ENCODE measurements around the gene HERPUD2.

The HERPUD2 gene

DNA sequence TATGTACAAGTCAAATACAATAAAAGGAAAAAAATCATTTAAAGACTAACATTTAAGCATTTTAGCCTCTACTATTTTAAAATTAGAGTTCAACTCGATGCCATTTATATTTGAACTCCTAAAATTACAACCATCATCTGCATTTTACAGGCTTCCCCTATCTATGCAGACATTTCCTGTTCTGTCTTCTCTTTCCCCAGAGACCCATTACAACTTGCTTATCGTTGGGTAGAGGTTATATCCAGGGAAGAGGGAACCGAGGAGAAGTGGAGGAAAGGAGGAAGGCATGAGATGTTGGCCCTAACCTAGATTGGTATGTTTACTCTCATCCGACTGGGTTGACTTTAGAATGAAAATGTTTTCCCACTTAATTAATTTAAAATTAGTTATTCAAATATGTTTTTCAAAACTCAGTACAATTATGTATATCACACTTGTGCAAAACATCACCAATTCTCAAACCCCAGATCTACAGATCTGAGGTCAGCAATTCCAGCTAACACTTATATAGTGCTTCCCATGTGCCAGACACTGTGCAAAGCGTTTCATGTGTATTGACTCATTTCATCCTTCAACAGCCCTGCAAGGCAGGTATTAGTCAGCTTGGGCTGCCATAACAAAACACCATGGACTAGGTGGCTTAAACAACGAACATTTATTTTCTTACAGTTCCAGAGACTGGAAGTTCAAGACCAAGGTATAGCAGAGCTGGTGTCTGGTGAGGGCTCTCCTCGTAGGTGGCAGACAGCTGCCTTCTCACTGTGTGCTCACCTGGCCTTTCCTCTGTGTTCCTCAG lies 27.3 kb upstream of the HERPUD2 start:
- Mint-ChIP-seq H3K36me3 (ENCODE audit: low read depth) (no peaks in the 10 kb centered on the region), H3K27me3 (no peaks in the 10 kb centered on the region), H3K9me3 (no peaks in the 10 kb centered on the region), H3K4me3 (no peak overlapping the region), H3K4me1 (ENCODE audit: low read depth) (peaks cover 26% of the 10 kb centered on the region), H3K27ac (peak overlapping the region; percentile 37)
- intact Hi-C loops (cut with micrococcal nuclease), result no loop called here

DNA sequence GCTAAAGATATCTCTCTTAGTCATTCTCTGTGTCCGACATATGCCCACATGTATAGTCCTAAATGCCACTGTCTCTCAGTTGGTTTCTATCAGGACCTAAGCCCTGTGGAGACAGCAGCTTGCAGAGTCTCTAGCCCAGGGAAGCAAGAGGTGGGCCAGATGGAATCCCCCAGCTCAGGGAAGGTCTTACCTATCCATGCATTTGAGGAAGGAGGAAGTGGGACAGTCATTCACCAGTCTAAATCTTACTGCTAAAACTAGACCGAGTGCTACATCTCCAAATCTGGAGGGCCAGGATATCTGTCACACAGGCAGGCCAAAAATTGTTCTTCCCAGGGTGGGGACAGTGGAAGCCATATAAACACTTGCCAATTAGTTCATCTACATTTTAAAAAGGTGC lies 26.4 kb upstream of the HERPUD2 start:
- Mint-ChIP-seq H3K27ac (no peak overlapping the region), H3K36me3 (ENCODE audit: low read depth) (no peaks in the 10 kb centered on the region), H3K27me3 (peaks cover 1% of the 10 kb centered on the region), H3K9me3 (no peaks in the 10 kb centered on the region), H3K4me3 (no peak overlapping the region), H3K4me1 (ENCODE audit: low read depth) (peaks cover 21% of the 10 kb centered on the region)
- intact Hi-C loops (cut with micrococcal nuclease), result no loop called here

DNA sequence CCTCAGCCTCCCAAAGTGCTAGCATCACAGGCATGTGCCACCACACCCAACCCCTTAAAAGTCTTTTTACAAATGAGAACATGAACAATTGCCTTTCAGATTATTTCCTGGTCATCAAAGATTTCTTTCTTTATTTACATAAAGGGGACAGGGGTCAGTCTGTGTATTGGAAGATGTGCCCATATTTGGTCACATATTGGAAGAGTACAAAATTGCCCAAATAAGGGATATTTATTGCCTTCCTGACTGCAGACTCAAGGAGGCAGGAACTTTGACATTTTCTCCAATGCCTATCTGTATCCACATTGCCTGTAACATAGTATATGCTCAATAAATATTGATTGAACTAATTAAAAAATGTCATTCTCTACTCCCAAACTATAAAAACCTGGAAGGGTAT lies 25.9 kb upstream of the HERPUD2 start:
- intact Hi-C loops (cut with micrococcal nuclease), result no loop called here

DNA sequence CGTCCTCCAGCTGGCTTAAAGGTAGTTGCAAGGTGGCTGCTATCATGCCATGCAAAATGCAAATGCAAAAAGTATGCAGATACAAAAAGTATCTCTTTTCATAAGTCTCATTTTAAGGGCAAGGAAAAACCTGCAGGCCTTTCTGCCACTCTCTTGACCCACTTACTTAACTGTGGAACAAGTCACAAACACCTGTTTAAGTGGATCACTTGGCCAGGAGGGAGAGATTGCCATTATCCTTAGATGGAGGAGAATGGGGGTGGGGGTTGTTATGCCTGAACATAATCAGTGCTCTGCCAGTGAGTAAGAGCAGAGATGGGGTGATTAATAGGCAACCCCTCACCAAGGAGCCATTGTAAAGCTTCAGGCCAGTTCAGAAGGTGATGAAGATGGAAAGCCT lies 25.1 kb upstream of the HERPUD2 start:
- no peak overlapping the region for H3K27ac Mint-ChIP-seq
- intact Hi-C loops (cut with micrococcal nuclease), result no loop called here

More for the DNA sequence above, 25.9 kb upstream of the HERPUD2 start:
- Mint-ChIP-seq H3K4me1 (ENCODE audit: low read depth) (peaks cover 22% of the 10 kb centered on the region), H3K27ac (no peak overlapping the region), H3K4me3 (no peak overlapping the region), H3K9me3 (no peaks in the 10 kb centered on the region), H3K36me3 (ENCODE audit: low read depth) (no peaks in the 10 kb centered on the region), H3K27me3 (peaks cover 1% of the 10 kb centered on the region)

DNA sequence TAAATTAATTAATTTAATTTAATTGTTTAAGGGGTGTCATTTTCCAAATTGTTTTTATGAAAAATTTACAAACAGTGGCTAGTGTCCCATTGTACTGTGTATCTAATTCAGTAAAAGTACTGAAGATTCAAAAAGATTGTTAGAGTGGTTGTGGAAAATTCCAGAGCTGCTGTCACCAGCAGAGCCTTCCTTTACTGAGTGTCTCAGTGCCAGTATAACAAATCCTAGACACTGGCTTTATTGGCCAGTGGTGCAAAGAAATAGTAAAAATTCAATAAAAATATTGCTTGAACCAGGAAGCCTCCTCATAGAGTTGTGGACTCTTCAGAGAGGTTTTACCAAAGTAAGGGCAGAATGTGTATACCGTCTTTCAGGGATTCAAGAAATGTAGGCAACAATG lies 23.1 kb upstream of the HERPUD2 start:
- no peaks in the 10 kb centered on the region for H3K36me3 Mint-ChIP-seq (ENCODE audit: low read depth)
- intact Hi-C loops (cut with micrococcal nuclease), result no loop called here
- no peak overlapping the region for H3K27ac Mint-ChIP-seq

More for the DNA sequence above, 25.1 kb upstream of the HERPUD2 start:
- H3K9me3 Mint-ChIP-seq, result no peaks in the 10 kb centered on the region
- peaks cover 1% of the 10 kb centered on the region for H3K27me3 Mint-ChIP-seq
- no peaks in the 10 kb centered on the region for H3K36me3 Mint-ChIP-seq (ENCODE audit: low read depth)
- H3K4me3 Mint-ChIP-seq, result no peak overlapping the region
- H3K4me1 Mint-ChIP-seq (ENCODE audit: low read depth), result peaks cover 22% of the 10 kb centered on the region

DNA sequence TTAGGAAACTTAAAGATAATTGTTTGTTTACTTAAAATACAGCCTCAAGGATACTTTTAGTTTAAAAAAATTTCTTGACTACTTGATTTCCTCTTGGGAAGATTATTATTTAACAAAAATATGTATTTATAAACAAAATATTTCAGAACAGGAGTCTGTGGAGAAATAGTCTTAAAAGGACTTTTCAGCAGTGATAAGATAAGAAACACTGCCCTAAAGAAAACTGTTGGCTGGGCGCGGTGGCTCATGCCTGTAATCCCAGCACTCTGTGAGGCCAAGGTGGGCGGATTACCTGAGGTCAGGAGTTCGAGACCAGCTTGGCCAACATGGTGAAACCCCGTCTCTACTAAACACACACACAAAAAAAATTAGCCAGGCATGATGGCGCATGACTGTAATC lies 22.6 kb upstream of the HERPUD2 start:
- Mint-ChIP-seq H3K36me3 (ENCODE audit: low read depth) (no peaks in the 10 kb centered on the region), H3K4me1 (ENCODE audit: low read depth) (peaks cover 24% of the 10 kb centered on the region), H3K4me3 (no peak overlapping the region), H3K9me3 (no peaks in the 10 kb centered on the region), H3K27me3 (peaks cover 1% of the 10 kb centered on the region), H3K27ac (no peak overlapping the region)
- intact Hi-C loops (cut with micrococcal nuclease), result no loop called here

More for the DNA sequence above, 23.1 kb upstream of the HERPUD2 start:
- H3K27me3 Mint-ChIP-seq, result peaks cover 1% of the 10 kb centered on the region
- peaks cover 24% of the 10 kb centered on the region for H3K4me1 Mint-ChIP-seq (ENCODE audit: low read depth)
- H3K9me3 Mint-ChIP-seq, result no peaks in the 10 kb centered on the region
- no peak overlapping the region for H3K4me3 Mint-ChIP-seq

DNA sequence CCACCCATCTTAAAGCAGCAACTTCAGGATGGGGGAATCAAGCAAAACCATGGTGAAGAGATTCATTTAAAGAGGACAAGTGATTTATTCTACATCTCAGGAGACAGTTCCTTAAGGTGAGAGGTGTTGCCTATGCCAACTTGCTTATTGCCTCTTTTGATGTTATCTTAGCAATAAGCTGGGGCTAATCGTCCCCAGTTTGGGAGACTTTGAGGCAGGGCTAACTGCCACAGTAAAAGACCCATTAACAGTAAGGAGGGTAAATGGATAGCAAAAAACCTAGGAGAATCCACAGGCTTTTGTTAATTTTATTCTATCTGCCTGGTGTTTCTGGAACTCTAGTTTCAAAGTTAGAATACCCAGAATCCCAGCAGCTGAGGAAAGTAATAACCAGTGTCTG lies 22.1 kb upstream of the HERPUD2 start:
- Mint-ChIP-seq H3K27me3 (peaks cover 1% of the 10 kb centered on the region), H3K9me3 (no peaks in the 10 kb centered on the region), H3K4me3 (no peak overlapping the region), H3K36me3 (ENCODE audit: low read depth) (no peaks in the 10 kb centered on the region), H3K4me1 (ENCODE audit: low read depth) (peaks cover 23% of the 10 kb centered on the region), H3K27ac (no peak overlapping the region)
- intact Hi-C loops (cut with micrococcal nuclease), result no loop called here

DNA sequence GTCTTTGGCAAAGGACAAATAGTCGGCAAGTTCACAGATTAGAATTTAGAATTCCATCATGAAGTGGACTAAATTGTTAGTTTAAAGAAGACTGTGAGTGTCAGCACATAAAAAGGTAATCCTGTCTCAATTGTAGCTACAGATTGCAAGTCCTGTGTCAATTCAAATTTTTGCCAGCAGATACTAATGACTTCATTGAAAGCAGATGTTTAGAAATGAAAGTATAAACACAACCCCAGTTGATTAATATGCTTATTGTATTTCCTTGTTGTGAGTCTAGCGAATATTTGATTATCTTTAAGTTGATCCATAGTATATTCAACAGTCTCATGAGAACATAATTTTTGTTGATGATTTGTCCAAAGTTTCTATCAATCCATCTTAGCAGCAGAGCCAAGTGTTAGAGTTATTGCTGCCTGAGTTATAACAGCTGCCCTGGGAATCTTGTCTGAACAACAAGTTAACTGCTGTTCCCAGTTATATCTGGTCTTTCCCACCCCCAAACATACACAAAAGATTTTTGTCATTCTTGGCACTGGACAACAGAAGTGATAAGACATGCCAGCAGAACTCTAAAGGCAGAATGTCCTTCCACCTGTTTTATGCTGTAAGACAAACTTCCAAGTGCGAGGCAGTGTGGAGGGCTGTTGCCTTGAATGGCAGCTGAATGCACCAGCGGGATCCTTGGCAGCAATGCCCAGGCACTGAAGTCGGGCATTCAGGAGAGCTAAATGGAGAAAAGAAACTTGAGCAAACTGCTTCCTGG lies 21.3 kb upstream of the HERPUD2 start:
- H3K27me3 Mint-ChIP-seq, result peaks cover 1% of the 10 kb centered on the region
- H3K27ac Mint-ChIP-seq, result no peak overlapping the region
- H3K4me1 Mint-ChIP-seq (ENCODE audit: low read depth), result peaks cover 15% of the 10 kb centered on the region
- intact Hi-C loops (cut with micrococcal nuclease), result no loop called here
- no peaks in the 10 kb centered on the region for H3K9me3 Mint-ChIP-seq
- H3K36me3 Mint-ChIP-seq (ENCODE audit: low read depth), result no peaks in the 10 kb centered on the region
- H3K4me3 Mint-ChIP-seq, result no peak overlapping the region

DNA sequence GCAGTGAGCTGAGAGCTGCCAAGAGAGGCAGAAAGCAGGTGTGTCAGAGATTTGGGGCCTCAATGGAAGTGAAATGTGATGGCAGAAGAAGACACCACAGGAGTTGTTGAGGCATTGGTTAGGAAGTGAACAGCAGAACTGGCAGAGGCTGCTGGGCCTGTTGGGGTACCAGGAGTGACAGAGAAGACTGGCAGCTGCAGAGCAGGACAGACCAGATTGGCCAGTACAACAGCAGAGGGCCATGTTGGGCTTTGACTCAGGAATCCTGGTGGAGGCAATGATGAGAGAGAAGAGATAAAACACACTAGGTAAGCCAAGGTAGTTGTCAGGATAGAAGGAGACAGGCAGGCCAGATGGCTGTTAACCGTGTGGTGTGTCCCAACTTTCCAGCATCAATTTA lies 19.9 kb upstream of the HERPUD2 start:
- peaks cover 20% of the 10 kb centered on the region for H3K4me1 Mint-ChIP-seq (ENCODE audit: low read depth)
- intact Hi-C loops (cut with micrococcal nuclease), result no loop called here
- peaks cover 3% of the 10 kb centered on the region for H3K27me3 Mint-ChIP-seq
- H3K9me3 Mint-ChIP-seq, result no peaks in the 10 kb centered on the region
- H3K4me3 Mint-ChIP-seq, result no peak overlapping the region
- H3K27ac Mint-ChIP-seq, result peak overlapping the region; percentile 1
- H3K36me3 Mint-ChIP-seq (ENCODE audit: low read depth), result no peaks in the 10 kb centered on the region

DNA sequence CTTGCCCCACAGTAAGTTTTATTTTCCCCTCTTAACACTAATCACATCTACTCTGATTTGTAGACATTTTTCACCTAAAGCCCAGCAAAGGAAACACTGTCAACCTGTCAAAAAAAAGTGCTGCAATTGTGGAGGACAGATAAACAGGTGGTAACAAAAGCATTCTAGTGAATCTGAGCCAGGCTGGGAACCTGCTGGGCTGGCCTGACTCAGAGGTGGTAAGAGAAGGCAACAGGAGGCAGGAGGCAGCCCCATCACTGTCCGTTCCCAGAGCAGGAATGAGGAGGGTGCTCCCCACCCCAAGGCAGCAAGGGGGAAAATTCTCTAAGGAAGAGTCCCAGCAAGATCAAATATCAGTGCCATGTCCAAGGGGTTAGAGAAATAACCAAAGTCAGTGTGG lies 19.5 kb upstream of the HERPUD2 start:
- intact Hi-C loops (cut with micrococcal nuclease), result no loop called here
- Mint-ChIP-seq H3K4me1 (ENCODE audit: low read depth) (peaks cover 20% of the 10 kb centered on the region), H3K36me3 (ENCODE audit: low read depth) (no peaks in the 10 kb centered on the region), H3K27me3 (peaks cover 3% of the 10 kb centered on the region), H3K4me3 (no peak overlapping the region), H3K9me3 (no peaks in the 10 kb centered on the region), H3K27ac (peak overlapping the region; percentile 1)

DNA sequence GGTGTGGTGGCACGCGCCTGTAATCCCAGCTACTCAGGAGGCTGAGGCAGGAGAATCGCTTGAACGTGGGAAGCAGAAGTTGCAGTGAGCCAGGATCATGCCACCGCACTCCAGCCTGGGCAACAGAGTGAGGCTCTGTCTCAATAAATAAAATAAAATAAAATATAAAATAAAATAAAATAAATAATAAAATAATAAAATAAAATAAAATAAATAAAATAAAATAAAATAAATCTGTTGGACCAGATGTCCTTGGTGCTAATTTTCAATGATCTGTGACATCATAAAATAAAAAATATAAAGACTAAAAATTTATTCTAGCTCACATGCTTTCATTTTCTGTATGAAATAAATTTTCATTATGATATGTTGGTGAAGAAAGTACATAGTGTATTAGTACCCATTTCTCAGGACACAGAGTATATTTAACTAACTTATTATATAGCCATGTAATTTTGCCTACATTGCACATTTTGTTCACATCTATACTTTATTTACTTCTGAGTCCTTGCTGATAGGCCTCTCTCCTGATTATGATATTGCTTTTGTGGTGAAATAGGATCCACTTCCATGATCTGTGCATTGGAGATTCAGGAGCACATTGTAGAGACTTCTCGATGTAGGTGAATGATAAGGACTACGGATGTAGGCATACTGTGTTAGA lies 17.8 kb upstream of the HERPUD2 start:
- H3K27ac Mint-ChIP-seq, result no peak overlapping the region
- H3K36me3 Mint-ChIP-seq (ENCODE audit: low read depth), result no peaks in the 10 kb centered on the region
- H3K9me3 Mint-ChIP-seq, result no peaks in the 10 kb centered on the region
- intact Hi-C loops (cut with micrococcal nuclease), result no loop called here
- peaks cover 20% of the 10 kb centered on the region for H3K4me1 Mint-ChIP-seq (ENCODE audit: low read depth)
- no peak overlapping the region for H3K4me3 Mint-ChIP-seq
- peaks cover 5% of the 10 kb centered on the region for H3K27me3 Mint-ChIP-seq

DNA sequence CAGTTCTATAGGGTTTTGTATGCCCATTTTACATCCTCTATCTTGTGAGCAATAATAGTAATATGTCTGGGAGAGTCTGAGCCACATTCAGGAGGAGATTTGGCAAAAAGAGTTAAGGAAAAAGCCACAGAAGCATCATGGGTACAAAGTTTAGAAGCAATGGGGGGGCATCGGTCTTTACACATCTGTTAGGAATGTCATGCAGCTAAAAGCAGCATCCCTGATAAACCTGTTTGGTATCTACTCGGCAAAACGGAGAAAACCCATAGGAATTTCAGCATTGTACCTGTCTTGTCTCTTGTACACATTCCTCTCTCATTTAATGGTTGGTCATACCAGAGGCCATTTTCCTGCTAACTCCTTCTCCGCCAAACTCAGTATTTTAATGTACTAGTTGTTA lies 12.5 kb upstream of the HERPUD2 start:
- no peak overlapping the region for H3K4me3 Mint-ChIP-seq
- intact Hi-C loops (cut with micrococcal nuclease), result no loop called here
- H3K9me3 Mint-ChIP-seq, result no peaks in the 10 kb centered on the region
- no peaks in the 10 kb centered on the region for H3K36me3 Mint-ChIP-seq (ENCODE audit: low read depth)
- H3K4me1 Mint-ChIP-seq (ENCODE audit: low read depth), result peaks cover 11% of the 10 kb centered on the region
- H3K27ac Mint-ChIP-seq, result peak overlapping the region; percentile 23
- peaks cover 5% of the 10 kb centered on the region for H3K27me3 Mint-ChIP-seq

DNA sequence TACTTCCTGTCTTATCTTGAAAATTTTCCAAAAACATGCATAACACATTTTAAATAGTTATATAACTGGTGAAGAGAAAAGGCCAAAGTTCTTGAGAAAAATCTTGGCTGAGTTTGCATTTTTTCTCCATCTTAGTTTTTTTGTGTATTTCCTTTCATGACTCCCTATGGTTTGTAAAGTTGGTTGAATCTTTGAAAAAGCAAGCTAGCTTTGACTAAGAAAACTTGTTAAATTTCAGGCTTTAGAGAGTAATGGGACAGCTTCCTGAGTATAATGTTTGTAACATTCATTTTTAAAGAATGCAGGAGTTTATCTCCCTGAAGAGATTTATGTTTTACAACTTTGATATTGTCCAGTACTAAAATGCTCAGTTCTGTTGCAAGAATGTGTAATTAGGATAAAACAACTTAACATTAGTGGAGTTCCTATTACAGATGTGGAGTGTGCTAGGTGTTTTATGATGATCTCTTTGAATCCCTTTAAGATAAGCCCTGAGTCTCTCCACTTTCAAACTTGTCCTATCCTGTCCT lies 11.1 kb upstream of the HERPUD2 start:
- no peaks in the 10 kb centered on the region for H3K36me3 Mint-ChIP-seq (ENCODE audit: low read depth)
- H3K27me3 Mint-ChIP-seq, result peaks cover 5% of the 10 kb centered on the region
- intact Hi-C loops (cut with micrococcal nuclease), result no loop called here
- H3K27ac Mint-ChIP-seq, result peak overlapping the region; percentile 23
- H3K4me3 Mint-ChIP-seq, result no peak overlapping the region
- H3K9me3 Mint-ChIP-seq, result no peaks in the 10 kb centered on the region
- H3K4me1 Mint-ChIP-seq (ENCODE audit: low read depth), result peaks cover 16% of the 10 kb centered on the region

DNA sequence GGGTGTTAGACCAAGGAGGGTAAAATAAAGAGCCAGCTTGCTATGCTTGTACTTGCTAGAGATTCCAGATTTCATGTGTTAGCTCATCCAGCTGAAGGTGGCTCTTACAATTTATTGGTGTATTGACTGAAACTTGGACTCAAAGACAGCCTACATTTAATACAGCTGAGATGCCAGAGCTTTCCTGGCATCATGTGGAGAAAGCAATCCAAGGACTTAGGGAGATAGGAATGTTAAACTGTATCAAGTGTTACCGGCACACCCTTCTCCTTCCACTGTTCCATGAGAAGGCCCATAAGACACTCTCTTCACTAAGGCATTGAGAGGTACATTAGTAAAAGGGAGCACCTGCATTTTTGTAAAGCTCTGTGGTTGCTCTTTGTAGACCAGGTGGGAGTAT lies 9.3 kb upstream of the HERPUD2 start:
- Mint-ChIP-seq H3K36me3 (ENCODE audit: low read depth) (no peaks in the 10 kb centered on the region), H3K4me3 (no peak overlapping the region), H3K27me3 (peaks cover 3% of the 10 kb centered on the region), H3K27ac (no peak overlapping the region), H3K9me3 (no peaks in the 10 kb centered on the region), H3K4me1 (ENCODE audit: low read depth) (peaks cover 16% of the 10 kb centered on the region)
- intact Hi-C loops (cut with micrococcal nuclease), result no loop called here

Measured in dendritic cell treated with granulocyte-macrophage colony-stimulating factor and Interleukin-4, amounts not matched to agents 40 ng/mL and 50 ng/mL, for 4 days (primary cell).